ENCODE results near the gene PRKCQ.

The PRKCQ gene

DNA sequence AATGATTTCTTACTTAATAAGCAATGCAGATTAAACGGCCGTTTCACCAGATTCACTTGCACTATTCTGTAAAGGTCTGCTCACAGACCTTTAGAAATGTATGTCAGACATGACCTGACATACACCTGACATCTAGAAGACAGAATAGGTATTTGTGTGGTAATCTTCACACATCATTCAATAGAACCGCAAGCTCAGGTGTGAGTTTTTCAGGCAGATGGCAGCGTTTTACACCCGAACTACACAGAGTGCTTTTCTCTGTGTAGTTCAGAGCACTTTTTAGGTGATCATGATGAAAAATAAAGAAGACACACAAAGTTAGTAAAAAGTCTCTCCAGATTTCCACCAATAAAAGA is 63.2 kb downstream of the PRKCQ start:
- no peak for DNase-seq

DNA sequence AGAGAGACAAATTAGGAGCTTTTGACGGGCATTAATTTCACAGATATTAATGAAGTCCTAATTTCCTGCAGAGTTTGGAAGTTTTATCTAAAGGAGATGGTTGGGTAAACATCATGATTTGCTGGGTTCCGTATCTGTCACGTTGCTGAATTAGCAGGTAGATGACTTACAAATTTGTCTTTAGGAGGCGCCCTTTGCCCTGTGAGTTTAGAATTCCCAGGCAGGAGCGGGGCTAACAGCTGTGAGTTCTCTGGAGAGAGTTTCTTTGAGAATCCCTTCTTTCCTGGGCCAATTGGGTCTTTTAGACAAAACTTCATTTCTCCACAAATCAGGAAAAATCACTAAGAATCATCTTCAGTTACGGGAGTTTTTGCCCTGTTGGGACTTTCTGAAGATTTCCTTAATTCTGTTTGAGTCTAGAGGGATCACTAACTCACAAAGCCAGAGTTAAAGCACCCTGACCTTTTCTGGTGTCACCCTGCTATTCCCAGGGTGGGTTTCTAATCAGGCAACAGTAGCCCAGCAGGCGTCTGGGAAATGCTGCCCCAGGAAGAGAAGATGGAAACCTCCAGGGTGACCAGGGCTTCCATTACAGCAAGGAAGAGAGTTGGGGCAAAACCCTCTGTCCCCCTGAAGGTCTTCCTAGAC is 63.7 kb downstream of the PRKCQ start:
- no peak for DNase-seq

DNA sequence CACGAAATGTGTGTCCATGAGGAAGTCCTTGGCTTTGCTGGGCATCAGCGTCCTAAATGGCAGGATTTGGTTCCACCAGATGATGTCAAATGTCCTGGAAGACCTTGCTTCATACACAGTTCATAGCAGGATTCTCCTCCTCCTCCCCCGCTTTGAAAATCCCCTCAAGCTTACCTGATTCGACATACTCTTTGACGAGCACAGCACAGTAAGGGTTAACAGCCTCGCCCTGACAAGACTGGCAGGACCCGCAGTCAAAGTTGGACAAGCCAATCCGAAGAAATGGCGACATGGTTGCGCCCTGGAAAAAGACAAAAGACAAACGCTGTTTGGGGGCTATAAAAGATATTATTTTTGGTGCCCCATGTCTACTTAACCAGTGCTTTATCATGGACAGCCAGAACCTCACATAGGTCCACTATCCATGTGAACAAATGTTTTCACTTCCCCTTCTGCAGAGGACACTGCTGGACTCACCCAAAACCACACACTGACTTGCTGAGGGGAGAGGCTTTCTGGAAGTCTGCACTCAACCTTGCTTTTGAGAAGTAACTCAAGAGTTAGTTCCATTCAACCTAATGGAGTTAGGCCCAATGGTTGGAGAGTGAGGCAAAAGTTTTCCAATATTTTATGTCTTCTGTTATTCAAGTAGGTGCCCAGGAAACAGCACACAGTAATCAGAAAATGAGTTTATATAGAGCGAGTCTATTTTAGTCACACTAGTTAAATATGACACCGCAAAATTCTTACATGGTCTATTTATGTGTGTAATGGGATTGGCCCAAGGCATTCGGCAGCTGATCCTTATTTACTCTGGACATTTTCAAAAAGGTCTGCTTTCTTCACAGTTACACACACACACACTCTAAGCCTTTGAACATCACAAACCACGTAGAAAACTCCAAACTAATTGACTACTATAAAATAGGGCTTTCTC is 65.0 kb downstream of the PRKCQ start:
- DNase-seq = no peak

- DNase-seq = no peak
These were observed 65.9 kb downstream of the PRKCQ start for GRCh38 chr10:6514180-6514579.

DNA sequence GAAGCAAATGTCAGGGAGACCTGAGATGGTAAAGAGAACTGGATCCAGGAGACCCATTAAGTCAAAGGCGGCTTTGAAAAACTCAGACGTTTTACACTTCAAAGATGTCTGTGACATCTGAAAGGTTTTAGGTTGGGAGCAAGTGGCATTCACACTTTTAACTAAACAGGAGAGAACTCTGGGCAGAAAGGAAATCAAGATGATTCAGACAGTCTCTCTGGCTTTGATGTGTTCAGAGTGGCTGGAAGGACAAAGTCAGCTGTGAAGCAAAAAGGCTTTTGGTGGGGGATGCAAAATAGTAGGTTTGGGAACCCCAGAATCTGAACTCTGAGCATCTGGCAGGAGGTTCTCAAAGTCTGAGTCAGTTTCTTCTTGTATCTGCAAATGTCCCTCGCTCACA is 66.6 kb downstream of the PRKCQ start:
- no peak for DNase-seq

GRCh38 chr10:6512182-6512581 is 67.9 kb downstream of the PRKCQ start:
- no peak for DNase-seq

- no peak for DNase-seq
These were observed 68.7 kb downstream of the PRKCQ start for GRCh38 chr10:6511347-6511746.

GRCh38 chr10:6507311-6507710 is 72.8 kb downstream of the PRKCQ start:
- no peak for DNase-seq

GRCh38 chr10:6505300-6505699 is 74.8 kb downstream of the PRKCQ start:
- no peak for DNase-seq

- DNase-seq = no peak
These were observed 75.8 kb downstream of the PRKCQ start for GRCh38 chr10:6504296-6504695.

DNA sequence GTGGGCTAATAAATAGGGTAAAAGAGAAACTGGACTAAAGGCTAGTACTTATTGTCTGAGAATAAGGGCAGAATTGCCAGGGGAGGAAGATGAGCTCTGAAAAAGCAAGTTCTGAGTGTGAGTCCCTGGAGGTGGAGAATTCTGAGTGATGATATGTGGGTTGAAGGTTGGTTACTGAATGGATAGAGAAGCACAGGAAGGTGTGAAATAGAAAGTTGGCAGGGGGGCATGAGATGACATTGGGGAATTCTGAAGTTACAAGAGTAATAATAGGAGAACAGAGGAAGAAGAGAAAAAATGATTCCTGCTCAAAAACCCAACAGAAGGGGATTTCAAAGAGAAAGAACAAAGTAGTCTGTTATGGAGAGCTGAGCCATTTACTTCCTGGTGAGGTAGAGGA is 76.9 kb downstream of the PRKCQ start:
- DNase-seq = no peak

- DNase-seq = no peak
These were observed 78.1 kb downstream of the PRKCQ start for GRCh38 chr10:6501931-6502330.

DNA sequence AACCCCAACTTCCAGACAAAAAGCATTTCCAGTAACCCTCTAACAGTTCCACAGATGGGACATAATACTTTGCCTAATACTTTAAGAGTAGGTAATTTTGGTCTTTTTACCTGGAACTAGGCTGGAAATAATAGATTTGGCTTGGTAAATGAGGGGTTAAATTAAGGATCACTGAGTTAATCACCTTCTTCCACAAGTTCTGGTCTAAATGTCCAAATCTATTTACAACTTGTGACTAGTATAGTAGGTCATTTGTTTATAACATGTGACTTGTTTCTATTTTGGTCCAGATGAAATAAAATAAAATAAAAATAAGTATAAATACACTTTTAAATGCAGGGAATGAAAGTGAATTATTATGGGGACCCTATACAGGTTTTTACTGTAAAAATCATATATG is 80.1 kb downstream of the PRKCQ start:
- DNase-seq = no peak

DNA sequence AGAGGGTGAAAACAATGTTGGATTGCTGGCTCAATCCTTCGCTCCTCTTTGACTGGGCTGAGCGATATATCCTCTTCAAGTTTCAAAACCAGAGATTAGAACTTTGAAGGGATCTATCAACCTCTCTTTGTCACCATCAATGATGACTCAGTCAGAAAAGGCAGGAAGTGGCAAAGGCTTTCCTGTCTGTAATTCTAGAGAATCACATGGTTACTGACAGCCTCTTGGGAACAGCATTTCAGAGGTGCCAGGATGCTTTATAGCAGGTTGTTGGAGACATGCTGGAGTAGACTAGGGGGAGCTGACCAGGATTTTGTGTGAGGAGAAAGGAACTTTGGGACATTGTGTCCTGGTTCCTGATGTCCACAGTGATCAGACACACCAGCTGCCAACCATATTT is 81.3 kb downstream of the PRKCQ start:
- DNase-seq = no peak

DNA sequence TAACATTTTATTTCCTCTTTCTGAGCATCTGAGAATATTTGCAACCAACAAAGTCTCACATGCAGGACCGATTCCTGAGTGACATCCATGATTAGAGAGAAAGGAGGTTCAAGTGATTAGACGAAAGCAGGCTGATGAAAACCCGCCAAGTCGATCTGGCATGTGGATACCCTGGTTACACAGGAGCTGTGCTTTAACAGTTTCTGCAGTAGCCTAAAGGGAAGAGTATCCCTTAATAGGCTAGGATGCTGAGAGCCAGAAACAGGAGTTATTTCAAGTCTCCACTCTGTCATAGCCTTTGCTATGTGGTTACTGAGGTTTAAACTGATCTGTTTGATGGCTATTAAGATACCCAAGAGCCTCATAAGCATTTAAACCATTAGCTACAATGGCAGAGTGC is 82.5 kb downstream of the PRKCQ start:
- DNase-seq = no peak

GRCh38 chr10:6494936-6495592 is 85.0 kb downstream of the PRKCQ start:
- no peak for DNase-seq

DNA sequence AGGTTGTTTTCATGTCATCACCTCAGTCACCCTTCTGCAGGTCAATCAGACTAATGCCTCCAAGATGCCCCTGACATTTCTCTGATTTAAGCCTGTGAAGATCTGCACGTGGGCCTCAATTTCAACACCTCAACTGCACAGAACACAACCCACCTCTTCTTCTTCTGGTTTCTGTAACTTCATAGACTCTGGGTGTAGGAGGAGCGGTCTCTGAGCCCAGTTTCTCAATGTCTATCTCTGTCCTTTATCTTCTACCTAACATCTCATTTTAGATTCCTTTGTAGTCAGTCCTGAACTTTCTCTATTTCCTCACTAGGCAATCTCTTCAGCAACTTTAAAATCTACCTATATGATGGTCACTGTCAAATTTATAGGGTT is 85.6 kb downstream of the PRKCQ start:
- no peak for DNase-seq

DNA sequence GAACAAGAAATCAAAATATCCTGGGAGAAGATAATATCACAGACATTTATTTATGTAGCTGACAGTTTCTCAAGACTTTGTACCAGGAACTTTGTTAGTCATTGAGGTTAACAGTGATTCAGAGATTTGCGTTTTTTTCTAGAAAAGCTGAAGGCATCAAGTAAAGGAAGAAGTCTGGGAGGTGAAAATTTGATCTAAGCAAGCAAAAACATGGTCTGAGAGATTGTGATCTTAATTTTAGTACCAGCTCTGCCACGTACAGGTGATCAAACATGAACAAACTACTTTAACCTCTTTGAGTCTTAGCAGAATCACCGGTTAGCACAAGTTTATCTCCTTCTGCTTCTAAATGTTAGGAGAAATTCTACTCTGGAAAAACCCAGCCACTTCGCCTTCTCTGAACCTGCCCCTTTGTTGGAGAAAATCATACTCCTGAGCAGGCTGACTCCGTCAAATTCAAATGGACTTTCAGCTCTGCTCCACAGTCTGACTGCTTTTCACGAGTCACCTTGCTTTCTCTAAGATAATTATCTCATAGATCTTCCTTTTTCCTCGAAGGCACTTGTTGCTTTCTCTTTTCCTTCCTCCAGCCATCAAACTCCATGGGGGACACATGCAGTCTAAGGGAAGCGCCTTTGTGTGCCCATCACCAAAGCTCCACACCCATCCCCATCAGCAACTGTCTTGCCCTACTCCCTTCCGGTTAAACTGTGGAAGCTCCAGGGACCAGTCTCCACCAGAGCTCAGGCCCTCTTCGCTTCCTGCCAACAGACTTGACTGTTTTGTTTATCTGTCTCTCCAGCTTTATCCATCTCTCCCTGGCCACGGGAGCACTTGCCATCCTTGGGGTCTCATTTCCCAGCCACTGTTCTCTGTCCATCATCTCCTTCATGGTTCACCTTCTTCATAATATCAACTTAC is 86.3 kb downstream of the PRKCQ start:
- no peak for DNase-seq

DNA sequence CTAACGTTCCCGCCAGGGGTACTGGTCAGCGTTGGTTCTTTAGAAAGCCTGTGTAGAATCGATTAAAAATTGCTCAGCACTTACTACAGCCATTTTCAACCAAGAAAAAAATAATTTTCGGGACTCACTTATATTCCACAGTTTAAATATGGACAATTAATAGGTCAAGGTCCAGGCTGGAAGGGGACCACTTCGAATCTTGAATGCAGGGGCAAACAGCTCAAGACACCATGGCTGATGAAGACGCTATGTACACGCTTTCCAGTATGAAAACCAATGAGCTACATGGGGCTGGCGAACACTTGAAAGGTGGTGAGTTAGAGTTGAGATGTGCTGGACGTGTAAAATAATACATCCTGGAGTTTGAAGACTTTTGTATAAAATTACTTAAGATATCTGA is 87.2 kb downstream of the PRKCQ start:
- no peak for DNase-seq

DNA sequence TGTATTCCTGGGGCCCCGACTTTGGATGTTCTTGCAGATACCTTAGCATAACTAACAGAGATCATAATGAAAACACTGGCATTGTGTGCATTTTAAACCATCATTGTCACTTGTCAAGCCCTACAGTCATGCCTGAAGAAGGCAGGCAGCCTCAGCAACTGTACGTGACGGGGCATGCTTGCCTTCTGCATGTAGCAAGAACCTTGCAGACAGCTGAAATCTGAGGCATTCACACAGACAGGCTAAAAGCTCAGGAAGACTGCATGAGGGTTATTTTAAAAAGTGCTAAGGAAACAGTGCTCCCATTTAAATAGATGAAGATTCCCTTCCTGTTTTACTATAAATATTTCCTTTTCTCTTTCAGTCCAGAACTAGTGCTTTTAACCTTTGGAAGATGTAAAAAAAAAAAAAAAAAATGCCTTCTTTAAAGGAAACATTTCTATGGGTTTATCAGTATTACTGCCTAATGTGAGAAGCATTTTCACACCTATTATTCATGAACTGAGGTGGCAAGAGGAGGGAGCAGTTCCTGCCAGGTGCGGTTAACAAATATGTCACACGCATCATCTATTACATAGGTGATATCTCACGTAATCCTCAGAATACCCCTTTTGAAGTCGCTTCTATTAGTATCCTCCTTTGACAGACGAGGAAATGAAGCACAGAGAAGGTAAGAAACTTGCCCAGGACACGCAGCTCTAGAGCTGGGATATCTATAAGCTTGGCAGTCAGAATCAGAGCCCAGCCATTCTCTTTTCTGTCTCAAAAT is 88.1 kb downstream of the PRKCQ start:
- DNase-seq = no peak

GRCh38 chr10:6490614-6491013 is 89.5 kb downstream of the PRKCQ start:
- DNase-seq = no peak

DNA sequence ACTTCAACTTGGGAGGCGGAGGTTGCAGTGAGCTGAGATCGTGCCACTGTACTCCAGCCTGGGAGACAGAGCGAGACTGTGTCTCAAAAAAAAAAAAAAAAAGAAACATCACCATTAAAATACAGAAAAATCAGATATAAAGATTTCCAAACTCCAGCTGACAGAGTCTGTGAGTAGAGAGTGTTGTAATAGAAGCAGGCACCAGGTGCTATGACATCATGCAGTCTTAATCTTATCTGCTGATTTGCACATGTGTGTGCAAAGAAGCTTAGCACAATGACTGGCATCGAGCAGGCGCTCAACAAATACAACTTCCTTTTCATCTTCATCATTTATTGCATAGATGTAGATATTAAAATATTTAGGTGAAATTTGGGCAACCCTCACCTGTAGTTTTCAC is 92.2 kb downstream of the PRKCQ start:
- no peak for DNase-seq

Data from NCI-H1694 (cell line).